UCSD-AML1 (cell line): ENCODE data around the gene GPHA2.
"Not testable (repeated sequence)": the region's sequence is repeated elsewhere in the genome, so short reads cannot be mapped to it uniquely, and the experiment has no call there.

ENCODE experiments used
- DNase-seq: peaks from one replicate; lab custom pipeline; 2025; ENCODE audit not compliant: unreplicated experiment; lab: John Stamatoyannopoulos, UW

Gene GPHA2, protein sequence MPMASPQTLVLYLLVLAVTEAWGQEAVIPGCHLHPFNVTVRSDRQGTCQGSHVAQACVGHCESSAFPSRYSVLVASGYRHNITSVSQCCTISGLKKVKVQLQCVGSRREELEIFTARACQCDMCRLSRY

DNA sequence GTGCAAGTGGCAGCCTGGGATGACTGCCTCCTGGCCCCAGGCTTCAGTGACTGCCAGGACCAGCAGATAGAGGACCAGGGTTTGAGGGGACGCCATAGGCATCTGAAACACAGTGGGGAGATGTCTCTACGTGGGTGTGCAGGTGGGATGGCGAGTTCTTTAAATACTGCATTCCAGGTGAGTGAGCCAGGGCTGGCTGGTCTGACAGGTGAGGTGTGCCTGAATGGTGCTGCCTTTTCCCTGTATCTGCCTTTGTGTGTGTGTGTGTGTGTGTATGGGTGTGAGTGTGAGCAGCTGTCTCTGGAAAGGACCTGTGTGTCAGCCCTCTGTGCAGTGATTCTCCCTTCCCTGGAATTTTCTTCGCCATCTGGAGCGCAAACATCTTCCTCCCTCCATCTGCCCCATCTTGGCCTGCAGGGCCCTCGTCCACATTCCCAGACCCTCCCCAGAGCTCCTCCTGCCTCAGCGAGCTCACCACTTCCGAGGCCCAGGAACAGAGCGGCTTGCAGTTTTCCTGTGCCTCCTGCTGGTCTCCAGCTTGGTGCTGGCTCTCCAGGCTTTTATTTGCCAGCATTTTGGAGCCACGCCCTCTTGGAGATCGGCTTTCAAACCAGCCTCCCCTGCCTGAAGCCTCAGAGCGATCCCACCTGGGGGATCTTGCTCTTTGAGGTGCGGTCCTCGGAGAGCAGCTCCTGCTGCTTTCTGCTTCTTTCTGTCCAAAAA is at the start of gene GPHA2:
Gene GPHA2, minus strand, starts transcription at position 535 of the 723 bp plus-strand sequence. Its CDS starts 433 bp downstream, at position 102.
- DNase-seq = no peak

DNA sequence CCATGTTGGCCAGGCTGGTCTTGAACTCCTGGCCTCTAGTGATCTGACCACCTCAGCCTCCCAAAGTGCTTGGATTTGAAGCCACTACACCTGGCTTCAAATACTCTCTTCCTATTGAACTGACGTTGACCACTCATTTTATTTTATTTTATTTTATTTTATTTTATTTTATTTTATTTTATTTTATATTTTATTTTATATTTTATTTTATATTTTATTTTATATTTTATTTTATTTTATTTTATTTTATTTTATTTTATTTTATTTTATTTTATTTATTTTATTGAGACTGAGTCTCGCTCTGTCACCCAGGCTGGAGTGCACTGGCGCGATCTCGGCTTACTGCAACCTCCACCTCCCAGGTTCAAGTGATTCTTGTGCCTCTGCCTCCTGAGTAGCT is 47.6 kb upstream of the GPHA2 start:
- DNase-seq = not testable (repeated sequence)

- no peak for DNase-seq
Observed at GRCh38 chr11:64976651-64977050, 41.0 kb upstream of the GPHA2 start.

- DNase-seq = no peak
Observed at GRCh38 chr11:64974124-64974523, 38.4 kb upstream of the GPHA2 start.

DNA sequence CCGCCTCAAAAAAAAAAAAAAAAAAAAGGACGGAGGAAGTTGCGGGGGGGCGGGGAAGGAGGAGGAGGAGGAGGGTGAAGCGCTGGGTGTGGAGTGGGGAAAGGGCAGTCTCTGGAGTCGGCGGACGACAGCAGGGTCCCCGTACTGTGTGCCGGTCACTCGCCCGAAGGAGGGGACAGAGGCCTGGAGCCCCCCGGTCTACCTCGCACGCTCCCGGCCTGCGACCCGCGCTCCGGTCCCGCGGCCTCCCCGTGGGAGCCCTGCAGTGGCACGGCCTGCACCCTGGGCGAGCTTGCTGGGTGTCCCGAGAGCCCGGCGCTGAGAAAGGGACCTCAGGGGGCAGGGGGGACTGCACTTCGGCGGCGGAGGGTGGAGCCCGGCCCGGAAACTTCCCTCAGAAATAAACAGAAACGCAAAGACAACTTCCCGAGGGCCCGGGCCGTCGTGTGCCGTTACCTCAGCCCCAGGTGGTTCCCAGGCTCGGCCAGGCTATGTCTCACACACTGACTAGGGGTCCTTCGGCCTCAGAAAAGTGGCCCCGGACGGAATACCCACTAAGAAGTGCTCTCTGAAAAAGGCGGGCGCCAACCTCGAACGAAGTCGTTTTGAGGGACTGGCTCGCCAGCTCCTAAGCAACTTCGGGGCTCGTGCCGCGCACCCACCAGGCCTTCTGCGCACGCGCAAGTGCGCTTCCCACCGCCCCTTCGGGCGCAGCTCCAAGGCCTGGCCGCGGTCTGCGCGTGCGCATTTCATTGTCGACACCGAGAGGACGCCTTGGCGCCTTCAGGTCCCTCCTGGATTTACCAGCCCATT is 35.9 kb upstream of the GPHA2 start, which contains the start of gene MAJIN:
Gene MAJIN, minus strand, starts transcription at position 688 of the 813 bp plus-strand sequence. CDS start 12,703 bp downstream, outside the sequence.
- no peak for DNase-seq

- no peak for DNase-seq
Observed at GRCh38 chr11:64970731-64971151, 35.0 kb upstream of the GPHA2 start.

DNA sequence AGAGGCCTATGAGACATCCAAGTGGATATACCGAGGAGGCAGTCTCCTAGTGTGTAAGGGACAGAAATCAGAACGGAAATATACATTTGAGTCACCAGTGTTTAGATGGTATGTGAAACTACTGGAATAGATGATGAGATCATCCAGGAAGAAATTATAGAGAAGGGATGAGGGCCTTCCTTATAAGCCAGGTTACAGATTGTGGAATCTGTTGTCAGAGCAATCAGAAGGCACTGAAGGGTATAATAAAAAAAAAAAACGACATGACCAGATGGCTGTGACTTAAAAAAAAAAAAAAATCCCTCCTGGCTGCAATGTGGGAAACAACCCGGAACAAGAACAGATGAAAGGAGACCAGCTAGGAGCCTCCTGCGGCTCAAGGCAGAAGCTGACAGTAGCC is 33.5 kb upstream of the GPHA2 start:
- no peak for DNase-seq

- no peak for DNase-seq
Observed at GRCh38 chr11:64967375-64967774, 31.7 kb upstream of the GPHA2 start.

GRCh38 chr11:64963072-64963631 is 27.5 kb upstream of the GPHA2 start:
- DNase-seq = no peak

GRCh38 chr11:64960719-64961118 is 25.0 kb upstream of the GPHA2 start:
- DNase-seq = no peak

GRCh38 chr11:64959498-64959897 is 23.8 kb upstream of the GPHA2 start:
- DNase-seq = no peak

DNA sequence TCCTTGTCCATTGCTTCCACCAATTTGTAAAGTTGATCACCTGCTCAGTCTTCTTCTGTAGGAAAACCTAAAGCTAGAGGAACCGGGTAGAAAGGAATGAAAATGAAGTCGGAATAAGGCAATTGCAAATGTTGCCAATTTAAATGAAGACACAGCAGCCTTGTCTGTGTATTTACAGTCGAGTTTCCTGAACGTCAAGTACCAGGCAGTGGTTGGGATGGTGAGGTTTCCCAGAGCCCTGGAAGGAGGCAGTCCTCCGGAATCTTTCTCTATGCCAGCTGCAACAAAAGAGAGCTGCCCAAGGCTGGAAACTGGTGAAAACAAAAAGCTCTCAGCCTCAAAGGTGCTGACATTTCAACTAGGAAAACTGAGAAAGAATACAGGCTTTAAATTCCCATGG is 18.5 kb upstream of the GPHA2 start:
- DNase-seq = no peak

GRCh38 chr11:64951529-64951928 is 15.8 kb upstream of the GPHA2 start:
- DNase-seq = no peak

- DNase-seq = no peak
Observed at GRCh38 chr11:64947208-64947814, 11.6 kb upstream of the GPHA2 start.

- no peak for DNase-seq
Observed at GRCh38 chr11:64936539-64936938, 846 bp upstream of the GPHA2 start.

DNA sequence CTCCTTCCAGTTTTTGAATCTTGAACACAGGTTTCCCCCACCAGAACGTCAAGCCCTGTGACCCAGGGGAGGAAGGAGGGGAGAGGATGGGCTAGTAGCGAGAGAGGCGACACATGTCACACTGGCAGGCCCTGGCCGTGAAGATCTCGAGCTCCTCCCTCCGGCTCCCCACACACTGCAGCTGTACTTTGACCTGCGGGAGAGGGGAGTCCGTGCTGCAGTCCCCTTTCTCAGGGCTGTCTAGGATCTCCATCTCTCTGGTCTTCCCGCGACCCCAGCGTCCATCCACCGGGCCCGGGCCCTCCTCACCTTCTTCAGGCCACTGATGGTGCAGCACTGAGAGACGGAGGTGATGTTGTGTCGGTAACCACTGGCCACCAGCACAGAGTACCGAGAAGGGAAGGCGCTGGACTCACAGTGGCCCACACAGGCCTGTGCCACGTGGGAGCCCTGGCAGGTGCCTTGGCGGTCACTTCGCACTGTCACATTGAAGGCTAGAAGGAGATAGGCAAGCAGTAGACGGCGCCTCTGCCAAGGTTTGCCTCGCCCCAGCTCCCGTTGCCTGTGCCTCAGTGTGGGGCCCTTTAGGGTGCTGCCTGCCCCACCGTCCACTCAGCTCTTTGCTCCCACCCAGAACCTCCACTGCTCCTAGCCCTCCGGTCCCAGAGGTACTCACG is 873 bp downstream of the GPHA2 start:
- no peak for DNase-seq

DNA sequence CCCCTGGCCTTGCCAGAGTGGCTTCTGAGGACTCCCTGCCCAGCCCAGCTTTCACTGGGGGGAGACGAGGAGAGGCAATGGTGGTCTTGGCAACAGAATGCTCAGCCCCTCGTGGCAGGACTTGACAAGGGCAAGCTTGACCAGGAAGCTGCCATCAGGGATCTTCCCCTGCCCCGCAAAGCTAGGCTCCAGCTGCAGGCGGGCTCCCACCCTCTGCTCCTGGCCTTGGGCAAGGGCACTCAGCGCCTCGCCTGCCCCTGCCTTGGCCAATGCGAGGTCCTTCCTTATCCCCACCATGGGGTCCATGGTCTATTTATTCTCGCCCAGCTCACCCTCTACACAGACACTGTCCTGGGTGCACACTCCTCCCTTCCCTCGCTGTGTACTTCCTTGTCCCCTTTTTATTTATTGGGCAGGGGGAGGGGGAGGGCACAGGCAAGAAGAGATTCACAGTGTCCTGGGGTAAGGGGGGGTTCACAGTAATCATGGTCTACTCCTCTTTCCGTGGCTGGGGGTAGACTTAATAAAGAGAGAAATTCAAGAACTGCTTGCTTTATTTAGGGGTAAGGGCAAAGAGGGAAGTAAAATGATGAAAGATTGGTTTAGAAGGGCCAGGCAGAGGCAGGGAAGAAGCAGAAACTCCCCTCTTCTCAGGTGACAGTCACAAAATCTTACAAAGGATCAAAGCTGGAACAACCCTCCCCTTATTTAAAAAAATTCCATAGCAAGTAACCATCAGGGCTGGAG is 1.6 kb downstream of the GPHA2 start:
- no peak for DNase-seq

DNA sequence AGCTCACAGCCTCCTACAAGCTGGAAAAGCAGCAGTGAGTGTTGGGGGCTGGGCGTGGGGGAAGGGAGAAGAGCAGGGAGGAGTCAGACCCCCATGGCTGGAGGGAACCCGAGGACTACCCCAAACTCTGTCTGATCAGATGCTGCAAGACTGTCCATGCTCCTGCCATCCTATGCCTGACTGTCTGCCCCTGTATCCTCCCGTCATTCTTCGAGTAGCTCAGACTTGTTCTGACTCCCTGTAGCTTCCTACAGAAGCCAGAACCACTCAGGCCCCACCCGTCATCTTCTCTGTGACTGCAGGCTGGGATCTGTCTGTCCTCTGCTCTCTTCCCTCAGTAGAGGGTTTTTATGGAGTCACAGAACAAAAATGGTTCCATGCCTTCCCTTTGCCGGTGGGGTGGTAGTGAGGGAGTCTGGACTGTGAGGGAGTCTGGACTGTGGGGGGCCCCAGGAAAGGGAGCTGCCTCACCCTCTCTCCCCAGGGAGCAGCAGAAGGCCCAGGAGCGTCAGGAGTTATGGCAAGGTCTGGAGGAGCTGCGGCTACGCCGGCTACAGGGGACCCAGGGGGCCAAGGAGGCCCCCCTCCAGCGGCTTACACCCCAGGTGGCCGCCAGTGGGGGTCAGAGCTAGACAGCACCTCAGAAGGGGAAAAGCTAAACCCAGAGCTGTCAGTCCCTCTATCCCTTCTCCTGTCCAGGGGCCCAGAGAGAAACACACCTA is 2.3 kb downstream of the GPHA2 start:
- DNase-seq = no peak

- no peak for DNase-seq
Observed at GRCh38 chr11:64932324-64932723, 3.4 kb downstream of the GPHA2 start.
